Measurements from ENCODE around the gene ABHD12.

DNA sequence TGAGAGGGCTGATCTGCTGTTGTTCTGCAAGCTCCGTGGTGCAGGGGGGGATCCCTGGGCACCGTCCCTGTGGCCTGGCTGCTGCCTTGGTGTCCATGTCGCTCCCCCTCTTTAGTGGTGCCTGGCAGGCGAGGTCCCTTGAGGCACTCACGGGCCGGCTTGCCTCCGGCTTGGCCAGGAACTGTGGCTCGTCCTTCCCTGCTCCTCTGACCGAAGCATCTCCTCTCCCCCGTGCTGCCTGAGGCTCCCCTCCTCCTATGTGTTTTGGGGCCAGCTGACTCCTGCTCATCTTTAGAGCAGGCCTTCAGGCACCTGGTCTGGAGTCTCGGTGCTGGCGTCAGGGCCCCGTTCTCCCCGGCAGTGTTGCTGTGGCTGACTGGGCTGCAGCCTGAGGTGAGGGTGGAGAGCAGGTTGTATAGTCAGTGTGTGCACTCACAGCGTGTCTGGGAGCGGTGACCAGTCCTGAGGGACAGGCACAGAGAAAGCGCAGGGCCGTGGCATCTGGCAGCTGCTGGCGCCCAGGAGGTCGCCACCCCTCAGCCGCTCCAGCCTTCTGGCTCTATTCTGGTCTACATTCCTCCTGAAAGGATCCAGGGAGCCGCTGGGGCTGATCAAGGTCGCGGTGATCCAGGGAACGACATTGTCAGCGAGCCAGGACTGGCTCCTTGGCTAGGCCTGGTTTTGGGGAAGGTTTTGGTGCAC, 99.1 kb downstream of the ABHD12 start:
- TF ChIP-seq, protein P1, sequence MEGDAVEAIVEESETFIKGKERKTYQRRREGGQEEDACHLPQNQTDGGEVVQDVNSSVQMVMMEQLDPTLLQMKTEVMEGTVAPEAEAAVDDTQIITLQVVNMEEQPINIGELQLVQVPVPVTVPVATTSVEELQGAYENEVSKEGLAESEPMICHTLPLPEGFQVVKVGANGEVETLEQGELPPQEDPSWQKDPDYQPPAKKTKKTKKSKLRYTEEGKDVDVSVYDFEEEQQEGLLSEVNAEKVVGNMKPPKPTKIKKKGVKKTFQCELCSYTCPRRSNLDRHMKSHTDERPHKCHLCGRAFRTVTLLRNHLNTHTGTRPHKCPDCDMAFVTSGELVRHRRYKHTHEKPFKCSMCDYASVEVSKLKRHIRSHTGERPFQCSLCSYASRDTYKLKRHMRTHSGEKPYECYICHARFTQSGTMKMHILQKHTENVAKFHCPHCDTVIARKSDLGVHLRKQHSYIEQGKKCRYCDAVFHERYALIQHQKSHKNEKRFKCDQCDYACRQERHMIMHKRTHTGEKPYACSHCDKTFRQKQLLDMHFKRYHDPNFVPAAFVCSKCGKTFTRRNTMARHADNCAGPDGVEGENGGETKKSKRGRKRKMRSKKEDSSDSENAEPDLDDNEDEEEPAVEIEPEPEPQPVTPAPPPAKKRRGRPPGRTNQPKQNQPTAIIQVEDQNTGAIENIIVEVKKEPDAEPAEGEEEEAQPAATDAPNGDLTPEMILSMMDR (IDR thresholded peaks at IDR 0.05) = no peak
- TF ChIP-seq POLR2A (IDR thresholded peaks at IDR 0.05) (no peak), POLR2AphosphoS5 (IDR thresholded peaks at IDR 0.05) (no peak)
